Measurements from ENCODE around the gene FBXL3. TPM values are rescaled to one million over a fixed set of nuclear protein-coding genes. Genes with fewer than 3 reads are reported as not detected.

FBXL3 gene
- total and polyA plus RNA-seq, 4 donors, result 18.7 to 90.6 (median 35.2) TPM

GRCh38 chr13:76969488-76970365 lies 57.2 kb downstream of the FBXL3 start:
- Histone ChIP-seq H3K9ac (ENCODE audit: insufficient read depth in 1 of 2, low read length in 2 of 2) (no peak overlapping the region), H3K4me1 (ENCODE audit: control insufficient read depth in 5 of 5, insufficient read depth in 5 of 5, low read length in 5 of 5) (peaks cover 0 to 12% (median 3%) of the 10 kb centered on the region in 5 donors), H3K9me3 (ENCODE audit: control insufficient read depth in 4 of 4, insufficient read depth in 3 of 4, low read length in 3 of 4) (no peaks in the 10 kb centered on the region), H3K27ac (ENCODE audit: low read depth in 1 of 2, low read length in 1 of 2) (no peak overlapping the region), H3K36me3 (ENCODE audit: control insufficient read depth in 4 of 4, insufficient read depth in 4 of 4, low read length in 4 of 4) (no peaks in the 10 kb centered on the region), H3K4me3 (no peak overlapping the region), H3K27me3 (ENCODE audit: control insufficient read depth in 3 of 3, insufficient read depth in 3 of 3, low read length in 2 of 3) (no peaks in the 10 kb centered on the region)
- ATAC-seq (ENCODE audit: insufficient read depth, low FRiP score) (no peak), DNase-seq (no peak)
- TF ChIP-seq, protein P1, sequence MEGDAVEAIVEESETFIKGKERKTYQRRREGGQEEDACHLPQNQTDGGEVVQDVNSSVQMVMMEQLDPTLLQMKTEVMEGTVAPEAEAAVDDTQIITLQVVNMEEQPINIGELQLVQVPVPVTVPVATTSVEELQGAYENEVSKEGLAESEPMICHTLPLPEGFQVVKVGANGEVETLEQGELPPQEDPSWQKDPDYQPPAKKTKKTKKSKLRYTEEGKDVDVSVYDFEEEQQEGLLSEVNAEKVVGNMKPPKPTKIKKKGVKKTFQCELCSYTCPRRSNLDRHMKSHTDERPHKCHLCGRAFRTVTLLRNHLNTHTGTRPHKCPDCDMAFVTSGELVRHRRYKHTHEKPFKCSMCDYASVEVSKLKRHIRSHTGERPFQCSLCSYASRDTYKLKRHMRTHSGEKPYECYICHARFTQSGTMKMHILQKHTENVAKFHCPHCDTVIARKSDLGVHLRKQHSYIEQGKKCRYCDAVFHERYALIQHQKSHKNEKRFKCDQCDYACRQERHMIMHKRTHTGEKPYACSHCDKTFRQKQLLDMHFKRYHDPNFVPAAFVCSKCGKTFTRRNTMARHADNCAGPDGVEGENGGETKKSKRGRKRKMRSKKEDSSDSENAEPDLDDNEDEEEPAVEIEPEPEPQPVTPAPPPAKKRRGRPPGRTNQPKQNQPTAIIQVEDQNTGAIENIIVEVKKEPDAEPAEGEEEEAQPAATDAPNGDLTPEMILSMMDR (IDR thresholded peaks at IDR 0.05; ENCODE audit: control extremely low read depth, extremely low read depth), result no peak
- 88 to 89% methylated on average over 5 of the region's 5 CpGs for WGBS, 2 donors

- ATAC-seq (ENCODE audit: insufficient read depth, low FRiP score), result no peak
- Histone ChIP-seq H3K9ac (ENCODE audit: insufficient read depth in 1 of 2, low read length in 2 of 2) (no peak overlapping the region), H3K9me3 (ENCODE audit: control insufficient read depth in 4 of 4, insufficient read depth in 3 of 4, low read length in 3 of 4) (no peaks in the 10 kb centered on the region), H3K4me1 (ENCODE audit: control insufficient read depth in 5 of 5, insufficient read depth in 5 of 5, low read length in 5 of 5) (peaks cover 0 to 12% (median 3%) of the 10 kb centered on the region in 5 donors), H3K4me3 (no peak overlapping the region), H3K36me3 (ENCODE audit: control insufficient read depth in 4 of 4, insufficient read depth in 4 of 4, low read length in 4 of 4) (no peaks in the 10 kb centered on the region), H3K27me3 (ENCODE audit: control insufficient read depth in 3 of 3, insufficient read depth in 3 of 3, low read length in 2 of 3) (no peaks in the 10 kb centered on the region), H3K27ac (ENCODE audit: low read depth in 1 of 2, low read length in 1 of 2) (no peak overlapping the region)
- WGBS, 2 donors, result 87 to 91% methylated on average over 6 of the region's 6 CpGs
- TF ChIP-seq, protein P1 (IDR thresholded peaks at IDR 0.05; ENCODE audit: control extremely low read depth, extremely low read depth), result no peak
- peak; percentile 25 to 67 (median 41) for DNase-seq
Measured at GRCh38 chr13:76968041-76968440, 58.9 kb downstream of the FBXL3 start.

DNA sequence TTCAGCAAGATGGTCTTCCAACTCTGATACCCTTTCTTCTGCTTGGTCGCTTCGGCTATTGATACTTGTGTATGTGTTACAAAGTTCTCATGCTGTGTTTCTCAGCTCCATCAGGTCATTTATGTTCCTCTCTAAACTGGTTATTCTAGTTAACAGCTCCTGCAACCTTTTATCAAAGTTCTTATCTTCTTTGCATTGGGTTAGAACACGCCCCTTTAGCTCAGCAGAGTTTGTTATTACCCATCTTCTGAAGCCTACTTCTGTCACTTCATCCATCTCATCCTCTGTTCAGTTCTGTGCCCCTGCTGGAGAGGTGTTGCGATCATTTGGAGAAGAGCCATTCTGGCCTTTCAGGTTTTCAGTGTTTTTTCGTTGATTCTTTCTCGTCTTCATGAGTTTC lies 59.9 kb downstream of the FBXL3 start:
- 91 to 95% methylated on average over 6 of the region's 6 CpGs for WGBS, 2 donors
- Histone ChIP-seq H3K36me3 (ENCODE audit: control insufficient read depth in 4 of 4, insufficient read depth in 4 of 4, low read length in 4 of 4) (no peaks in the 10 kb centered on the region), H3K4me1 (ENCODE audit: control insufficient read depth in 5 of 5, insufficient read depth in 5 of 5, low read length in 5 of 5) (peaks cover 0 to 12% (median 0%) of the 10 kb centered on the region in 5 donors), H3K27me3 (ENCODE audit: control insufficient read depth in 3 of 3, insufficient read depth in 3 of 3, low read length in 2 of 3) (no peaks in the 10 kb centered on the region), H3K4me3 (no peak overlapping the region), H3K27ac (ENCODE audit: low read depth in 1 of 2, low read length in 1 of 2) (no peak overlapping the region), H3K9ac (ENCODE audit: insufficient read depth in 1 of 2, low read length in 2 of 2) (no peak overlapping the region), H3K9me3 (ENCODE audit: control insufficient read depth in 4 of 4, insufficient read depth in 3 of 4, low read length in 3 of 4) (no peaks in the 10 kb centered on the region)
- TF ChIP-seq, protein P1 (IDR thresholded peaks at IDR 0.05; ENCODE audit: control extremely low read depth, extremely low read depth), result no peak
- no peak for ATAC-seq (ENCODE audit: insufficient read depth, low FRiP score)
- DNase-seq, result no peak
